ENCODE results near the gene GAB1.

DNA sequence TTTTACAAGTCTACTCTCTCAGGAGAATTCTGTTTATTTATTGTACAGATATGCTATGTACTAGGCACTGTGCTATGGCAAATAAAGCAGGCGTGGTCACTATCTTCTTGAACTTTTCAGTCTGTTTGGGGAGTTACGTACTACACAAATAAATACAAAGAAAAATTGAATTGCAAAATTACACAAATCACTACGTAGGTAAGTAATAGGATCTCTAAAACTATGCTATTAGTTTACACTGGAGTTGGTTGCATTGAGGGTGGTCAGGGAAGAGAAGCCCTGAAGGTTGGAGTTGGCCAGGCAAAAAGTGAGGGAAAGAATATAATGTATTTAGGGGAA lies 75.7 kb downstream of the GAB1 start:
- TF ChIP-seq POLR2A (IDR thresholded peaks at IDR 0.05), result no peak
- TF ChIP-seq, protein P1, sequence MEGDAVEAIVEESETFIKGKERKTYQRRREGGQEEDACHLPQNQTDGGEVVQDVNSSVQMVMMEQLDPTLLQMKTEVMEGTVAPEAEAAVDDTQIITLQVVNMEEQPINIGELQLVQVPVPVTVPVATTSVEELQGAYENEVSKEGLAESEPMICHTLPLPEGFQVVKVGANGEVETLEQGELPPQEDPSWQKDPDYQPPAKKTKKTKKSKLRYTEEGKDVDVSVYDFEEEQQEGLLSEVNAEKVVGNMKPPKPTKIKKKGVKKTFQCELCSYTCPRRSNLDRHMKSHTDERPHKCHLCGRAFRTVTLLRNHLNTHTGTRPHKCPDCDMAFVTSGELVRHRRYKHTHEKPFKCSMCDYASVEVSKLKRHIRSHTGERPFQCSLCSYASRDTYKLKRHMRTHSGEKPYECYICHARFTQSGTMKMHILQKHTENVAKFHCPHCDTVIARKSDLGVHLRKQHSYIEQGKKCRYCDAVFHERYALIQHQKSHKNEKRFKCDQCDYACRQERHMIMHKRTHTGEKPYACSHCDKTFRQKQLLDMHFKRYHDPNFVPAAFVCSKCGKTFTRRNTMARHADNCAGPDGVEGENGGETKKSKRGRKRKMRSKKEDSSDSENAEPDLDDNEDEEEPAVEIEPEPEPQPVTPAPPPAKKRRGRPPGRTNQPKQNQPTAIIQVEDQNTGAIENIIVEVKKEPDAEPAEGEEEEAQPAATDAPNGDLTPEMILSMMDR (IDR thresholded peaks at IDR 0.05), result no peak

Data from heart left ventricle (tissue), 13 donors.